GM18519 (cell line): ENCODE data around the gene MRNIP.
A peak's percentile ranks its signal among the peaks of the same experiment; 100 is the strongest.
"Not testable (repeated sequence)": the region's sequence is repeated elsewhere in the genome, so short reads cannot be mapped to it uniquely, and the experiment has no call there.

Source experiments
- ATAC-seq: cut with Tn5 transposase; IDR thresholded peaks from one replicate; pipeline ENCODE4 v1.9.1; 2021; ENCODE audit warnings: mild to moderate bottlenecking, moderate library complexity; ENCODE audit not compliant: unreplicated experiment, low FRiP score

The MRNIP gene

DNA sequence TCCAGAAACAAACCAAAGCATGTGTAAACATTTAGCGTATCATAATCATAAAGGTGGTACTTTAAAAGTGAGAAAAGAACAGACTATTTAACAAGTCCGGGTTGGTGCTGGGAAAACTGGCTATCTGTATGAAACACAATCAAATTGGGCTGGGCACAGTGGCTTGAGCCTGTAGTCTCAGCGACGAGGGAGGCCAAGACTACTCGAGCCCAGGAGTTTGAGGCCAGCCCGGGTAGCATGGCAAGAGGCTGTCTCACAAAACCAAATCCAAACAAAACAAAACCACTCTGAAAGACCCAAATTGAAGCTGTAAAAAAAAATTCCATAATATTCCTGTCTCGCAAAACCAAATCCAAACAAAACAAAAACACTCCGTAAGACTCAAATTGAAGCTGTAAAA is 4.3 kb downstream of the MRNIP start:
- ATAC-seq: no peak

DNA sequence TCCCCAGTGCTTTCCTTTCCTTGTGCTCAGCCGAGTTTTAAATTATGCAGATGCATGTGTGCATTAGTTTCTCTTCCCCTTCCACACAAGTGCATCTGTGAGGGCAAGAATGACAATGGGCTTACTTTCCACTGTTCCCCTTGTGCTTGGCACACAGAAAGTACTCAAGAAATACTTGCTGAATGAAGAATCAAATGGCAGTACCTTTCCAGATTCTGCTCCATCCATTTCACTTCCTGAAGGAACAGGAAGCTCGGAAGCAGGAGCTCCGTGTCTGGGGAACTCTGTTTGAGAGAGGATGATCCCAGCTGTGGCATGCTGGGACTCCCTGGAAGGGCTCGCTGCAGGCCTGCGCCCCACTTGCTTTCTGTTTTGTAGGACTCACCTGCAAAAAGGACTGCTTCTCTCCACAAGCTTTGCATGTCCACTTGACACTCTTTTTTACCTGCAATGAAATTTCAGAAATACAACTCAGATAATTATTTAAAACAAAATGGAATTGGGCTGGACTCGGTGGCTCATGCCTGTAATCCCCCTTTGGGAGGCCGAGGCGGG is 5.5 kb downstream of the MRNIP start:
- peak; percentile 61 for ATAC-seq

DNA sequence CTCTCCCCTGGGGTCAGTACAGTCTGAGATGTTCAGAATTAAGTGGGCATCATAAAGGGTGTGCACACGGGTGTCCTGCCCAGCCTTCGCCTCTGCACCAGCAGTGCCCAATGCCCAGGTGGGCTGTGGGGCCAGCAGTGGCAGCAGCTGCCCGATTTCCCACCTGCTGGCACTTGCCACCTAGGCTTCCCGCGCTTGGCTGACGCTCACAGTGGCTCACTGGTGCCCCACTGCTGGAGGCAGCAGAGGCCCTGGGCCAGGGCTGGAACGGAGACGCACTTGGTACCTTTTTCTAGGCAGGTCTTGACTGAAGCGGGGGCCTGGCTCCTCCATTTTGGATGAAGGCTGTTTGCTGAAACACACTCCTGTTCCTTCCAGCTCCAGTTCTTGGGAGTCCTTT is 17.0 kb downstream of the MRNIP start:
- no peak for ATAC-seq

DNA sequence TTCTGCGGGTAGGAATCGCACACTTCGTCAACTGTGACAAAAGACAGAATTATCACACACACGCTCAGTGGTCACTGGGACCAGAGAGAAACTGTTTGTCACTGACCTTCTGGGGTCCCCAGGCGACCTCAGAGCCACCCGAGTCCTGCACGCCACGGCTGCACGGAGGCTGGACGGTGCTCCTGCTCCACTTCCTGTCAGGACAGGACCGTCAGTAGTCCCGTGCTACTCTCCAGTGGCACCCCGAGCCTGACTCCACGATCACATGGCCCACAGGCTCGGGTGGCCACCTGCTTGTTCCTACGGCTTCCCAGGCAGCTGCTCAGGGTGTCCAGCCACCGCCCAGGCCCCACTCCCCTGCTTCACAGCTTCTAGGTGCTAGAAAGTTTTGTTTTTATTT is 17.9 kb downstream of the MRNIP start:
- no peak for ATAC-seq

DNA sequence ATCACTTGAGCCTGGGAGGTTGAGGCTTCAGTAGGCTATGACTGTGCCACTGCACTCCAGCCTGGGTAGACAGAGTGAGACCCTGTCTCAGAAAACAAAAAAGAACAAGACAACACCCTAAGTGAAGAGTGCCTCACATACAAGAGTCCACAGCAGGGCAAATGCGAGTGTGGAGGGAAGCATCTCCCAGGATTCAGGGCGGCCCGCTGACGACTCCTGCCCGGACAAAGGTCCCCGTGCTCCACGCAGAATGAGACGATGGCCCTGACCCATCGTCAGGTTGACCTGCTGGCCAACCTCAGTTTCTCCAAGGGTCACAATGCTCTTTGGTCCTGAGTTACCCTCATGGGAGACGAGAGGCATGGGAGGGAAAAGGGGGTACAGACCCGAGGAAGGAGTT is 18.3 kb downstream of the MRNIP start:
- no peak for ATAC-seq

DNA sequence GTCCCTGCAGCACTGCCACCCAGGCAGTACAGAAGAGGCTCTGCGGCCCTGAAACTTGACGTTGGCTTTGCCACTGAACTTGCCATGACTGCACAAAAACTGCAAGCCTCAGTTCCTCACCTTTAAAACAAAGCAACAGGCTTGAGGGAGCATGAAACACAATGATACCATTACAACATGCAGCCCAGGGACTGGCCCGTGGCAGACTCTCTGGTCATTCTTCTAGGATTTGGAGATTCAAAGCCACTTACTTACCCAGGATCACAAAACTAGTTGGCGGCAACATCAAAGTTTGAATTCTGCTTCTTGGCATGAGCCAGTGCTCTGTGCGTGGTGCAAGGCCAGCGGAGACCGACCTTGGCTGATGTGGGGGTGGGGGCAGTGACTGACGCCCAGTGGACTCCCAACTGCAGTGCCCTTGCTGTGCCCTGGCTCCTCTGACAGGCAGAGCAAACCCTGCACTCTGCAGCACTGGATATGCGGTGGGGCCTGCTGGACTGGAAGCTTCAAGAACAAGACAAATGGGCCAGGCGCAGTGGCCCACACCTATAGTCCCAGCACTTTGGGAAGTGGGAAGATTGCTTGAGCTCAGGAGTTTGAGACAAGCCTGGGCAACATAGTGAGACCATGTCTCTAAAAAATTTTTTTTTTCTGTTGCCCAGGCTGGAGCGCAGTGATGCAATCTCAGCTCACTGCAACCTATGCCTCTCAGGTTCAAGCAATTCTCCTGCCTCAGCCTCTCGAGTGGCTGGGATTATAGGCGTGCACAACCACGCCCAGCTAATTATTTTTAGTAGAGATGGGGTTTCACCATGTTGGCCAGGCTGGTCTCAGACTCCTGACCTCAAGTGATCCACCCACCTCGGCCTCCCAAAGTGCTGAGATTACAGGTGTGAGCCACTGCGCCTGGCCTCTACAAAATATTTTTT is 19.0 kb downstream of the MRNIP start:
- ATAC-seq: no peak

DNA sequence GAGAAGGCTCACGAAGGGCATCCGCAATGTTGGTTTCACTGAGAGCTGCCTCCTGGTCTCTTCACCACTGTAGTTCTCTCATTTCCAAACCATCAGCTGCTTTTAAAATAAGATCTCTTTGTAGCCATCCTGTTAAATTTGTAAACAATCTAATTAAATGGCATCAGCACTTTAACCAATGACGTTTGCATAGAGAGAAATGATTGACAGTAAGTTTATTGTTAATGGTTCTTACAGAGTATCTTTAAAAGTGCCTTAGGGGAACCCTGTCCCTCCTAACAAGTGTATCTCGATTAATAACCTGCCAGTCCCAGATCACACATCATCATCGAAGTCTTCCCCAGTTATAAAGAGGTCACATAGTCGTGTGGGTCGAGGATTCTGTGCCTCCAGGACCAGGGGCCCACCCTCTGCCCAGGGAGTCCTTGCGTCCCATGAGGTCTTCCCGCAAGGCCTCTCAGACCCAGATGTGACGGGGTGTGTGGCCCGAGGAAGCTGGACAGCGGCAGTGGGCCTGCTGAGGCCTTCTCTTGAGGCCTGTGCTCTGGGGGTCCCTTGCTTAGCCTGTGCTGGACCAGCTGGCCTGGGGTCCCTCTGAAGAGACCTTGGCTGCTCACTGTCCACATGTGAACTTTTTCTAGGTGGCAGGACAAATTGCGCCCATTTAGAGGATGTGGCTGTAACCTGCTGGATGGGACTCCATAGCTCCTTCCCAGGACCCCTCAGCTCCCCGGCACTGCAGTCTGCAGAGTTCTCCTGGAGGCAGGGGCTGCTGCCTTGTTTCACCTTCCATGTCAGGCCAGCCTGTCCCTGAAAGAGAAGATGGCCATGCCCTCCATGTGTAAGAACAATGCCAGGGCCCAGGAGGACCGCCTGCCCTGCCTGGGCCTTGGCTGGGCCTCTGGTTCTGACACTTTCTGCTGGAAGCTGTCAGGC is 21.3 kb downstream of the MRNIP start:
- ATAC-seq: no peak

DNA sequence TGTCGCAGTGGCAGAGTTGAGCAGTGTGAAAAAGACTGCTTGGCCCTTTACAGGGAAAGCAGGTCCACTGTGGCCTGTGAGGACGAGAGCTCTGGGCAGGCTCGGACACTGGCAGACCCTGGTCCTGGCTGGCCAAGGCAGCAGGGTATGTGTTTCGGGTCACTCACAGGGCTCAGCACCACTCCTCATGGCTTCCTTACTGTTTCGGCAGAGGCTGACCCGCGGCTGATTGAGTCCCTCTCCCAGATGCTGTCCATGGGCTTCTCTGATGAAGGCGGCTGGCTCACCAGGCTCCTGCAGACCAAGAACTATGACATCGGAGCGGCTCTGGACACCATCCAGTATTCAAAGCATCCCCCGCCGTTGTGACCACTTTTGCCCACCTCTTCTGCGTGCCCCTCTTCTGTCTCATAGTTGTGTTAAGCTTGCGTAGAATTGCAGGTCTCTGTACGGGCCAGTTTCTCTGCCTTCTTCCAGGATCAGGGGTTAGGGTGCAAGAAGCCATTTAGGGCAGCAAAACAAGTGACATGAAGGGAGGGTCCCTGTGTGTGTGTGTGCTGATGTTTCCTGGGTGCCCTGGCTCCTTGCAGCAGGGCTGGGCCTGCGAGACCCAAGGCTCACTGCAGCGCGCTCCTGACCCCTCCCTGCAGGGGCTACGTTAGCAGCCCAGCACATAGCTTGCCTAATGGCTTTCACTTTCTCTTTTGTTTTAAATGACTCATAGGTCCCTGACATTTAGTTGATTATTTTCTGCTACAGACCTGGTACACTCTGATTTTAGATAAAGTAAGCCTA is 22.2 kb downstream of the MRNIP start:
- ATAC-seq: no peak

DNA sequence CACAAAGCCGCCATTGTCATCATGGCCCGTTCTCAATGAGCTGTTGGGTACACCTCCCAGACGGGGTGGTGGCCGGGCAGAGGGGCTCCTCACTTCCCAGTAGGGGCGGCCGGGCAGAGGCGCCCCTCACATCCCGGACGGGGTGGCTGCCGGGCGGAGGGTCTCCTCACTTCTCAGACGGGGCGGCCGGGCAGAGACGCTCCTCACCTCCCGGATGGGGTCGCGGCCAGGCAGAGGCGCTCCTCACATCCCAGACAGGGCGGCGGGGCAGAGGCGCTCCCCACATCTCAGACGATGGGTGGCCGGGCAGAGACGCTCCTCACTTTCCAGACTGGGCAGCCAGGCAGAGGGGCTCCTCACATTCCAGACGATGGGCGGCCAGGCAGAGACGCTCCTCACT is 23.7 kb downstream of the MRNIP start:
- not testable (repeated sequence) for ATAC-seq

DNA sequence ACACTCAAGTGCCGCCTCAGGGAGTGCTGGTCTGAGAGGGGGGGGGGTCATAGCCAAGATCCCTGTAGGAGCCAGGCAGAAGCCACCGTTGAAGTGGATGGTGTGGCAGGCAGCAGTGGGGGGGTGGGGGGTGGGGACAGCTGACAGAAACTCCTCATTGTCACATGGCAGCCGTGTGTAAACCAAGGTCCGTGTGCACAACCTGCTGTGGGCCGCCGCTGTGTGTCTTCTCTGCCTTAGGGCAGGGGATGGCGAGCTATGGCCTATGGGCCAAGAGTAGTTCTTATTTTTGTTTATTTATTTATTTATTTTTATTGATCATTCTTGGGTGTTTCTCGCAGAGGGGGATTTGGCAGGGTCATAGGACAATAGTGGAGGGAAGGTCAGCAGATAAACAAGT is 24.5 kb downstream of the MRNIP start:
- no peak for ATAC-seq

DNA sequence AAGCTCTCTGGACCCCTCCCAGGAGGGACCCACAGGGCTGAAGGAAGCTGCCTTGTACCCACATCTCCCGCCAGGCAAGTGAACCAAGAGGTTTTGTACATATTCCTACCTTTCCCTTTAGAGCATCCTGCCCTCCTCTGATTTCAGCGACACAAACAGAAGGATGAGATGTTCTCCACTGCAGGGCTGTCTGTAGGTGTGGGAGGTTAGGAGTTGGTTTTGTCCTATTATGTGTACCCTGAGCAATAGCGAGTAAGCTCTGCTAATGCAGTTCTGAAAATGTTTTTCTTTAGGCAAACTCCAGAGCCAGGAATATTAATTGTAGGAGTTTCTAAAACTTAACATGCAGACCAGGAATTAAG is 24.9 kb downstream of the MRNIP start:
- no peak for ATAC-seq

DNA sequence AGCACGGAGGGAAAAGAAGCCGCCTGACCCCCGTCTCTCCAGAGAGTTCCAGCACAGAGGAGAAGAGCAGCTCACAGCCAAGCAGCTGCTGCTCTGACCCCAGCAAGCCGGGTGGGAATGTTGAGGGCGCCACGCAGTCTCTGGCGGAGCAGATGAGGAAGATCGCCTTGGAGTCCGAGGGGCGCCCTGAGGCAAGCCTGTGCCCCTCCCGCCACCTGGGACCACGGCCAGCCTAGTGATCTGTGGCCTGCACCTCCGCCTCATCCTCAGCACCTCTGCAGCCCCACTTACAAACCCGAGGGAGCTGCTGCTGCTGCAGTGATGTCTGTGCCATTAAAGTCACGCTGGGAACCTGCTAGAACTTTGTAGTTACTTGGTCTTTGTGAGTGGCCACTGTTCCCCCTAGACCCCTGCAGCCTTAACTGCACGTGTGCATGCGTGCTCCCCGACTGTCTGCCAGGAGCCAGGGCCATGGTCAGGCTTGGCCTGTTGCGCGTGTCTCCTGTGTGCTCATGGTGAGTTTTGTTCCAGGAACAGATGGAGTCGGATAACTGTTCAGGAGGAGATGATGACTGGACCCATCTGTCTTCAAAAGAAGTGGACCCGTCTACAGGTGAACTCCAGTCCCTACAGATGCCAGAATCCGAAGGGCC is 25.4 kb downstream of the MRNIP start:
- no peak for ATAC-seq

DNA sequence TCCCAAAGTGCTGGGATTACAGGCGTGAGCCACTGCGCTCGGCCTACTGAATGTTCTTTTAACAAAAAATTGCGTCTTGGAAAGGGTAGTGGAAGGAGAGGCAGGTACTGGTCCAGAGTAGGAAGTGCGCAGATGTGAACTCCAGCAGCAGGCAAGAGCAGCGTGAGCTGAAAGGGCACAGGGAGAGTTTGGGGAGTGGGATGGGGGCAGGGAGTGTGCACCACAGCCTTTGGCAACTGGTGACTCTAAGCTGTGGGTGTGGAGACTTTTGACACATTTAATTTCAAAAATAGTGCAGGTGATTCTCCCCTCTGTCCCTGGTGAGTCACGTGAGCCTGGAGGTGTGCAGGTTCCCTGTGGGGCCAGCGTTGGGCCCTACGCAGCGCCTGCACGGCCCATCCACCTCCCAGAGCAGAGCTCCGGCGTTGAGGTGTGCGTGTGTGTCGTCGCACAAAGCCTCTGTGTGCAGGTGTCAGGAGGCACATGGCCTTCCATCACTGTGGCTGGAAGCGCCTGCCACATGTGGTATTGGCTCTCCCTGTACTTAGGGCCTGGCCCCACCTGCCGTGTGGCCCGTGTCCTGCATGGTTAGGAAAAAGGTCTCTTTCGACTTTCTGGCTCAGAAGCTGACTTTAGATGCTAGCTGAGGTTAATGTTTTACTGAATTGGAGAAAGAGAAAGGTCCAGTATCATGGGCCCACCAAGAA is 26.4 kb downstream of the MRNIP start:
- no peak for ATAC-seq

DNA sequence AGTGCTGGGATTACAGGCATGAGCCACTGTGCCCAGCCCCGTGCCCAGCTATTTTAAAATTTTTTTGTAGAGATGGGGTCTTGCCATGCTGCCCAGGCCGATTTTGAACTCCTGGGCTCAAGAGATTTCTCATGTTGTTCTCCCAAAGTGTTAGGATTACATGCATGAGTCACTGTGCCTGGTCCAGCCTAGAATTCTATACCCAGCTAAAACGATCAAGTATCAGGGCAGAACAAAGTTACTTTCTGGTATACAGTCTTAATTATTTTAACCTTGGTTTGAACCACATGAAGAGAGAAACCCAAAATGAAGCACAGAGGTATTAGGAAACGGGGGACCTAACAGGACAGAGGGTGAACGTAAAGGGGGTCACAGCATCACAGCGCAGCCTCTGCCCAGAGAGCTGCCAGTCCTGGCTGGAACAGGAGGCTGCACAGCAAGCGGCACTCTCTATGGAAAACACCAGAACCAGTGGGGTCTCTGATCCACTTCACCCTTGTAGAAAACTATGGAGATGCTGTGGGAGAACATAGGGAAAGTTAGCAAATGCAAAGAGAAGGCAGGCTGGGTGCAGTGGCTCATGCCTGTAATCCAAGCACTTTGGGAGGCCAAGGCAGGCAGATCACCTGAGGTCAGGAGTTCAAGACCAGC is 27.7 kb downstream of the MRNIP start:
- ATAC-seq: no peak

DNA sequence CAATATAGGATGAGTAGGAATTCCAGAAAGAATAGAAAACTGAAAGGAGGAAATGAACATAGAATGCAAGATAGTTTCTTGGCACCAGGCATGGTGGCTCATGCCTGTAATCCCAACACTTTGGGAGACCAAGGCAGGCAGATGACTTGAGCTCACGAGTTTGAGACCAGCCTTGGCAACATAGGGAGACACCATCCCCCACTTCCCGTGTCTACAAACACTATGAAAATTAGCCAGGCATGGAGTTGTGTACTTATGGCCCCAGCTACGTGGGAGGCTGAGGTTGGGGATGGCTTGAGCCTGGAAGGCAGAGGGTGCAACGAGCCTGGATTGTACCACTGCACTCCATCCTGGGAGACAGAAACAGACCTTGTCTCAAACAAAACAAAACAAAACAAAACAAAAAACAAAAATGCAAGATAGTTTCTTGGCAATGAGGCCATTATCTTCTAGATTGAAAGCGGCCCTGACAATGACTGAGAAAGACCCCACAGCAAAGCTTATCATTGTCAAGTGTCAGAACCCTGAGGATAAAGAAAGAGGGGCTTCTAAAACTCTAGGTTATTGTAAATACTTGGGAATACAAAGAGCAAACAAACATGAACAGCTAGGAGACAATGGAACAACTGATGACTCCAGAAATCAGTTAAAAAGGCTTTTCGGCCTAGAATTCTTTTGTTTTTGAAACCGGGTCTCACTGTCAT is 28.7 kb downstream of the MRNIP start:
- no peak for ATAC-seq

DNA sequence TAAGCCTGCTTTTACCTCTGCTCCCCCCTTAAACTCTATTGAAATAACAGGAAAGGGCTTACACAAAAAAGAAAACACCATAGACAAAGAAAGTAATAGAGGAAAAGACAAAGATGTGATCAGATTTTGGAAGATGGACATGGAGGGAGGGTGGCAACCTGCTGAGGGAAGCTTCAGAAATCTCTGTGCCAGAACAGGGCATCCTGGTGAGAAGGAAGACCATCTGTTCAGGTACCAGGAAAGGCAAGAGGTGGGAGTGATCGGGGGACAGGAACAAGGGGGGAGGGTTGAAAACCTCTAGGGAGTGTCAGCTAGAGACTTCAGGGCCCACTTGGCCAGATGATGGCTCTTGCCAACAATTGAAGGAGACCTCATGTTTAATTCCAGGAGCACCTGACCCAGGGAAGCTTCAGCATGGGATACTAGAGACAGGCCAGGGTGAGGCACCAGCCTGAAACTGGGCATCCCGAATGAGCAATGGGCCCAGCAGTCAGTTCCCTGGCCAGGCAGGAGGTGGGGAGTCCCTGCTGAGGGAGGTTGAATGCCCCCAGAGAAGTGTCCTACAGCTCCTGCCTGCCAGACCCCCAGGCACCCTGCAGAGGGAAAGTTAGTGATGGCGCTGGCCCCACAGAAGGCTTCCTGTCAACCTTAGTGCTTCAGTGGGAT is 29.7 kb downstream of the MRNIP start:
- ATAC-seq: no peak

DNA sequence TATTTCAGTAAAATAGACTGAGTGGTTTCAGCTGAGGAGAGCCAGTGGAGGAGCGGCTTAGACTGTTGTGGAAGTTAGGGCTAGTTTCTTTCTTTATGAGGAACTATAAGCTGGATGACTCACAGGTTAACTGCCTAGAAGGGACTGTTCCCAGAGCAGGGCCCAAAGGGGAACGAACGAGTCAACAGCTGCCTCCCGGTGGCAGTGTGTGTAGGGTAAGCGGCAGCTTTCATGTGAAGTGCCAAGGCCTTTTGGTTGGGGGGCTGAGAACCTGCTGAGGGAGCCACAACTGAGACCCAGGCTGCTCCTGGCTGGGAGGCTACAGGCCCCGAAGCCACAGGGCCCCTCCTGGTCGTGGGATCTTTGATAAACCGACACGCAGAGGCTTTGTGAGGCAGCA is 30.9 kb downstream of the MRNIP start:
- ATAC-seq: no peak
